ENCODE data around the gene ADRB1. TPM values are rescaled to one million over a fixed set of nuclear protein-coding genes. Genes with fewer than 3 reads are reported as not detected.

ADRB1 gene
- total and polyA plus RNA-seq, 2 donors = 0.57 to 1.7 TPM

- Histone ChIP-seq H3K4me1 (ENCODE audit: insufficient read depth) (no peaks in the 10 kb centered on the region), H3K36me3 (ENCODE audit: insufficient read depth) (no peaks in the 10 kb centered on the region), H3K4me3 (ENCODE audit: low read depth, low read length) (no peak overlapping the region), H3K27ac (ENCODE audit: low read depth) (no peak overlapping the region)
- WGBS = 96% methylated on average over 4 of the region's 4 CpGs
- DNase-seq (ENCODE audit: extremely low spot score) = no peak
Measured at GRCh38 chr10:114019226-114019625, 24.4 kb upstream of the ADRB1 start.

GRCh38 chr10:114021154-114021553 lies 22.5 kb upstream of the ADRB1 start:
- no peak for DNase-seq (ENCODE audit: extremely low spot score)
- Histone ChIP-seq H3K36me3 (ENCODE audit: insufficient read depth) (no peaks in the 10 kb centered on the region), H3K4me1 (ENCODE audit: insufficient read depth) (no peaks in the 10 kb centered on the region), H3K4me3 (ENCODE audit: low read depth, low read length) (no peak overlapping the region), H3K27ac (ENCODE audit: low read depth) (no peak overlapping the region)
- WGBS = 72% methylated on average over 3 of the region's 3 CpGs

GRCh38 chr10:114021717-114022680 lies 21.7 kb upstream of the ADRB1 start:
- 29% methylated on average over 14 of the region's 14 CpGs for WGBS
- no peaks in the 10 kb centered on the region for H3K4me1 ChIP-seq (ENCODE audit: insufficient read depth)
- peak; percentile 48 for DNase-seq (ENCODE audit: extremely low spot score)
- H3K27ac ChIP-seq (ENCODE audit: low read depth) = no peak overlapping the region
- no peak overlapping the region for H3K4me3 ChIP-seq (ENCODE audit: low read depth, low read length)
- no peaks in the 10 kb centered on the region for H3K36me3 ChIP-seq (ENCODE audit: insufficient read depth)

GRCh38 chr10:114022766-114023597 lies 20.7 kb upstream of the ADRB1 start:
- no peaks in the 10 kb centered on the region for H3K4me1 ChIP-seq (ENCODE audit: insufficient read depth)
- DNase-seq (ENCODE audit: extremely low spot score) = no peak
- no peaks in the 10 kb centered on the region for H3K36me3 ChIP-seq (ENCODE audit: insufficient read depth)
- WGBS = 58% methylated on average over 7 of the region's 7 CpGs
- H3K4me3 ChIP-seq (ENCODE audit: low read depth, low read length) = no peak overlapping the region
- H3K27ac ChIP-seq (ENCODE audit: low read depth) = no peak overlapping the region

GRCh38 chr10:114024876-114025610 lies 18.6 kb upstream of the ADRB1 start:
- no peak overlapping the region for H3K4me3 ChIP-seq (ENCODE audit: low read depth, low read length)
- peaks cover 1% of the 10 kb centered on the region for H3K4me1 ChIP-seq (ENCODE audit: insufficient read depth)
- DNase-seq (ENCODE audit: extremely low spot score) = no peak
- no peak overlapping the region for H3K27ac ChIP-seq (ENCODE audit: low read depth)
- no peaks in the 10 kb centered on the region for H3K36me3 ChIP-seq (ENCODE audit: insufficient read depth)
- 75% methylated on average over 12 of the region's 12 CpGs for WGBS

GRCh38 chr10:114025611-114026130 lies 18.0 kb upstream of the ADRB1 start:
- WGBS = 93% methylated on average over 12 of the region's 12 CpGs
- no peak overlapping the region for H3K4me3 ChIP-seq (ENCODE audit: low read depth, low read length)
- no peak overlapping the region for H3K27ac ChIP-seq (ENCODE audit: low read depth)
- DNase-seq (ENCODE audit: extremely low spot score) = no peak
- peaks cover 1% of the 10 kb centered on the region for H3K4me1 ChIP-seq (ENCODE audit: insufficient read depth)
- H3K36me3 ChIP-seq (ENCODE audit: insufficient read depth) = no peaks in the 10 kb centered on the region

- H3K36me3 ChIP-seq (ENCODE audit: insufficient read depth) = no peaks in the 10 kb centered on the region
- H3K4me3 ChIP-seq (ENCODE audit: low read depth, low read length) = no peak overlapping the region
- H3K4me1 ChIP-seq (ENCODE audit: insufficient read depth) = peaks cover 1% of the 10 kb centered on the region
- H3K27ac ChIP-seq (ENCODE audit: low read depth) = no peak overlapping the region
- no peak for DNase-seq (ENCODE audit: extremely low spot score)
- WGBS = 69% methylated on average over 7 of the region's 7 CpGs
Measured at GRCh38 chr10:114026189-114027040, 17.3 kb upstream of the ADRB1 start.

- H3K4me3 ChIP-seq (ENCODE audit: low read depth, low read length) = no peak overlapping the region
- H3K36me3 ChIP-seq (ENCODE audit: insufficient read depth) = no peaks in the 10 kb centered on the region
- H3K4me1 ChIP-seq (ENCODE audit: insufficient read depth) = peaks cover 1% of the 10 kb centered on the region
- WGBS = 60% methylated on average over 2 of the region's 2 CpGs
- no peak for DNase-seq (ENCODE audit: extremely low spot score)
- H3K27ac ChIP-seq (ENCODE audit: low read depth) = no peak overlapping the region
Measured at GRCh38 chr10:114027041-114027394, 16.6 kb upstream of the ADRB1 start.

- 77% methylated on average over 3 of the region's 3 CpGs for WGBS
- Histone ChIP-seq H3K4me3 (ENCODE audit: low read depth, low read length) (no peak overlapping the region), H3K4me1 (ENCODE audit: insufficient read depth) (peaks cover 1% of the 10 kb centered on the region), H3K27ac (ENCODE audit: low read depth) (no peak overlapping the region), H3K36me3 (ENCODE audit: insufficient read depth) (no peaks in the 10 kb centered on the region)
- no peak for DNase-seq (ENCODE audit: extremely low spot score)
Measured at GRCh38 chr10:114027951-114028350, 15.7 kb upstream of the ADRB1 start.

- WGBS = 97% methylated on average over 4 of the region's 4 CpGs
- no peak overlapping the region for H3K4me3 ChIP-seq (ENCODE audit: low read depth, low read length)
- no peak overlapping the region for H3K27ac ChIP-seq (ENCODE audit: low read depth)
- no peak for DNase-seq (ENCODE audit: extremely low spot score)
- no peaks in the 10 kb centered on the region for H3K36me3 ChIP-seq (ENCODE audit: insufficient read depth)
- peaks cover 1% of the 10 kb centered on the region for H3K4me1 ChIP-seq (ENCODE audit: insufficient read depth)
Measured at GRCh38 chr10:114028425-114028824, 15.2 kb upstream of the ADRB1 start.

GRCh38 chr10:114029655-114030054 lies 14.0 kb upstream of the ADRB1 start:
- Histone ChIP-seq H3K36me3 (ENCODE audit: insufficient read depth) (no peaks in the 10 kb centered on the region), H3K4me3 (ENCODE audit: low read depth, low read length) (no peak overlapping the region), H3K27ac (ENCODE audit: low read depth) (no peak overlapping the region), H3K4me1 (ENCODE audit: insufficient read depth) (peaks cover 1% of the 10 kb centered on the region)
- WGBS = 79% methylated on average over 4 of the region's 4 CpGs
- DNase-seq (ENCODE audit: extremely low spot score) = no peak

- H3K36me3 ChIP-seq (ENCODE audit: insufficient read depth) = no peaks in the 10 kb centered on the region
- 91% methylated on average over 6 of the region's 6 CpGs for WGBS
- H3K4me3 ChIP-seq (ENCODE audit: low read depth, low read length) = no peak overlapping the region
- no peak overlapping the region for H3K27ac ChIP-seq (ENCODE audit: low read depth)
- peaks cover 1% of the 10 kb centered on the region for H3K4me1 ChIP-seq (ENCODE audit: insufficient read depth)
- no peak for DNase-seq (ENCODE audit: extremely low spot score)
Measured at GRCh38 chr10:114030140-114030539, 13.5 kb upstream of the ADRB1 start.
